ENCODE results near the gene PHLDA3.
"Not testable (repeated sequence)": the region's sequence is repeated elsewhere in the genome, so short reads cannot be mapped to it uniquely, and the experiment has no call there.

DNA sequence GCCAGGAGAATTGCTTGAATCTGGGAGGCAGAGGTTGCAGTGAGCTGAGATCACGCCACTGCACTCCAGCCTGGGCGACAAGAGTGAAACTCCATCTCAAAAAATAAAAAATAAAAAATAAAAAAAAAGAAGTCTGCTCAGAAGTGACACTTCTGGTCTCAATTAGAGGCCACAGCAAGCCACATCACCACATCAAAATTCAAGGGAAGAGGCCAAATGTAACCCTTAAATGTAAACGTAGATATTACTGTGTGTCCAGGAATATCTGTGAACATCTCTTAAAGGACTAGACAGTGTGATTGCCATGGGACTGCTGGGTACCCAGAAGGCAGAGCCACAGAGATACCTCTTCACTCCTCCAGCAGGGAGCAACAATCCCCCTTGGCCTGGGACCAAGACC lies 9.7 kb upstream of the PHLDA3 start:
- TF ChIP-seq, protein P1, sequence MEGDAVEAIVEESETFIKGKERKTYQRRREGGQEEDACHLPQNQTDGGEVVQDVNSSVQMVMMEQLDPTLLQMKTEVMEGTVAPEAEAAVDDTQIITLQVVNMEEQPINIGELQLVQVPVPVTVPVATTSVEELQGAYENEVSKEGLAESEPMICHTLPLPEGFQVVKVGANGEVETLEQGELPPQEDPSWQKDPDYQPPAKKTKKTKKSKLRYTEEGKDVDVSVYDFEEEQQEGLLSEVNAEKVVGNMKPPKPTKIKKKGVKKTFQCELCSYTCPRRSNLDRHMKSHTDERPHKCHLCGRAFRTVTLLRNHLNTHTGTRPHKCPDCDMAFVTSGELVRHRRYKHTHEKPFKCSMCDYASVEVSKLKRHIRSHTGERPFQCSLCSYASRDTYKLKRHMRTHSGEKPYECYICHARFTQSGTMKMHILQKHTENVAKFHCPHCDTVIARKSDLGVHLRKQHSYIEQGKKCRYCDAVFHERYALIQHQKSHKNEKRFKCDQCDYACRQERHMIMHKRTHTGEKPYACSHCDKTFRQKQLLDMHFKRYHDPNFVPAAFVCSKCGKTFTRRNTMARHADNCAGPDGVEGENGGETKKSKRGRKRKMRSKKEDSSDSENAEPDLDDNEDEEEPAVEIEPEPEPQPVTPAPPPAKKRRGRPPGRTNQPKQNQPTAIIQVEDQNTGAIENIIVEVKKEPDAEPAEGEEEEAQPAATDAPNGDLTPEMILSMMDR (IDR thresholded peaks at IDR 0.05 in 4 of 5, conservative IDR thresholded peaks at IDR 0.05 in 1 of 5) = not testable (repeated sequence)
- TF ChIP-seq POLR2A (IDR thresholded peaks at IDR 0.05) = not testable (repeated sequence)
